ENCODE measurements around the gene MAP3K20.

GRCh38 chr2:173264603-173265366, 189.1 kb downstream of the MAP3K20 start:
- TF ChIP-seq CTCF (IDR thresholded peaks at IDR 0.05): no peak
- no peak for TF ChIP-seq POLR2A (IDR thresholded peaks at IDR 0.05)

Data from thyroid gland (tissue), 4 donors.